Ecto neural progenitor cell (in vitro differentiated cells): ENCODE data around the gene AQP2.

Experiments used
- DNase-seq: peaks from one replicate; pipeline ENCODE4 v3.0.0-alpha.2; 2018; ENCODE audit warnings: low spot score

AQP2 gene

DNA sequence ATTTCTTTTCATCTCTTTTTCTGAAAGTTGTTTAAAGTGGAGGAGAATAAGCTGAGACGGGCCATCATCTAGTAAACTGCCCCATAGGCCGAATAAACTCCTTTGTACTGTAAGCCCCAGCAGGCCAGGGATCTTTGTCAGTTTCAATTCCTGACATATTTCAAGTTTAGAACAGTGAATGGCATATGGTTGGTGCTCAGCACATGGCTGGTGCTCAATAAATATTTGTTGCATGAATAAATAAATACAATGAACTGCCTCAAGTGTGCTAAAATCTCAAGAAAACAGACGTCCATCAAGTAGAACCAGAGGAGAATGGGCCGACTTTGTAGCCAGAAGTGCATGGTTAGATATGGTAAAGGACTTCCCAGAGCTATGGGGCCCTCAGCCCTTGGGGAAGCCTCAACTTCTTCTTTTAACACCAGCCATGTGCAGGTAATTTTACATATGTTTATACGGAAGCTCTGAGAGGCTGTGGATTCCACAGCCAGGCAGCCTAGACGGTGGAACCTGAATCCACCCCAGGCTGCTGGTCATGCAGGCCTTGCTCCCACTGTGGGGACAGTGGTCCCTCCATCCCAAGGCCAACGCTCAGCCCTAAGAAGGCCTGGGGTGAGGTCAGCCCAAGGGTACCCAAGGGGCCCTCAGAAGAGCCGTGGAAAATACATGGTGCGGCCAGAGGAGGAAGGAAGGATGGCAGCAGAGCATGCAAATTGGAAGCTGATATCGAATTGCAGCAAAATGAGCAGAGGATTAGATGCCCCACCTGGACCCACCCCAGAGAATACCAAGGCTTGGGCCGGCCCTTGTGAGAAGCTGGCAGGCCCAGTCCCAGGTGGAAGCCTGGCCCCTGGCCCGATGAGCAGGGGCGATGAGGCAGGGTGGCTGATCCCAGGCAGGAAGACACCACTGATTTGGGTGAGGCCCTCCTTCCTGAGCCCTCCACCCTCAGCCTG, 8.7 kb upstream of the AQP2 start:
- no peak for DNase-seq

DNA sequence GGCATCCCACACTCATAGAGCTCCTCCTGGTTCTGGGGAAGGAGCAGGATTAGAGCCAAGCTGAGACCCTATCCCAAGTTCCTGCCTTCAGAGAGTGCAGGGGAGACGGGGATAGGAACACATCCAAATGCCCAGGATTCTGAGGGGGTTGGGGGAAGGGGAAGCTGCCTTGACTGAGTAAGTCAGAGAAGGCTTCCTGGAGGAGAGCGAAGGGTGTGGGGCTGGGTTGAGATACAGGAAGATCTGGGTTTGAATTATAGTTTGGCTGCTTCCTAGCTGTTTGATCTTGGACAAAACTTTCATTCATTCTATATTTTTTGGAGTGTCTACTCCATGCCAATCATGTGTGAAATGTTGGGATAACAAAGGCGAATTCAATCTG, 8.0 kb upstream of the AQP2 start:
- no peak for DNase-seq

DNA sequence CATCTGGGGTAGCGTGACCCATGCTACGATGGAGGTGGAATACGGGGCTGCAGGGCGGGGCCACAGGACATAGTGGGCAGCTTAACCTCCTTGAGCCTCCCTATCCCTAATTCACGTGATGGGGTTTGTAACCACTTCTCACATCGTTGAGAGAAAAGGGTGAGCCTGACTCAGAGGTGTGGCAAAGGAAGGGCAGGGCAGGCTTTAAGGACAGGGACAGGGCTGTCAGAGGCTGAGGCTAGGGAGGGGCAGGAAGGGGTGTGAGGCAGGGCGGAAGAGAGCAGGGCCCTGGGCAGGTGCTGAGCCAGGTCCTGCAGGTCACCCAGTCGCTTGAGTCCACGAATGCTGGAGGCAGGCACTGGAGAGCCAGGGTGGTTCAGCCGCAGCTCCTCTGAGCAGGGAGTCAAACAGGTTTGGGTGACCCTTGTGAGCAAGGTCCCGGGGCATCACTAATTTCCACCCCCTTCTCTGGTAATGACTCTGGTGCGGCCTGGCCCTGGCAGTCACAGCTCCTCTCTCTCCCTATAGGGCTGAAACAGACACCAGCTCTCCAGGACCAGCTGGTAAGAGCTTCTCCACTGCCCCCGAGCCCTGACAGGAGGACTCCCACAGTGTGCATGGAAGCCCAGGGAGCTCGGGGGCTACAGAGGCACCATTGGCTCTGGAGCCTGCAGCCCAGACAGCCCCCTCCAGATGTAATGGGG, 7.5 kb upstream of the AQP2 start:
- DNase-seq: no peak

DNA sequence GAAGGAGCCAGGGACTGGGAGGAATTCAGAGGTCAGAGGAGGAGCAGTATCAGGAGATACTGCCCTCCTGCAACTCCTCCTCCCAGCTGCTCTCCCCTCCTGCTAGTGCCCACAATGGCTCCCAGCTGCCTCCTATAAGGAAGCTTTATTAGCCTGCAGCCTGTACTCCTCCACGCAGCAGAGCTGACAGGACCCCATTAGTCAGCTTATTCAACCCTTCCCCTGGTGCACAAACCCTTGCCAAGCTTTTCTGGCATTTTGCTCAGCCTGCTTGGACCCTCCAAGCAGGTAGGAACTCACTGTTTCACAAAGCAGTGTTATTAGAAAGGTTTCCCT, 6.9 kb upstream of the AQP2 start:
- no peak for DNase-seq

DNA sequence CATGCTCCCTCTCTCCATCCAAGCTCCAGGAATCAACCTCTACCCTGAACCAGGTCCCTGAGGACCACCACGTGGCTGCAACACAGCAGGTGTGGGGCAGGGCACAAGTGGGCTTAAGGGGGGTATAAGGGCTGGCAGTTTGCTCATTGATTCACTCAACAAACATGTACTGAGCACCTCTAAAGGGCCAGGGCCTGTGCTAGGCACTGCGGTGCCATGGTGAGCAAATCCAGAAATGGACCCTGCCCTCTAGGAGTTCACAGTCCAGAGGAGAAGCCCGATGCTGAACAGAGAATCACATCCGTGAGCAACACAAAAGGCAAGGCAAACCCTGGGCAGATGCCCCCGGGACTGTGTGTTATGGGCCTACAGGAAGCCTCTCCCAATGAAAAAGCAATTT, 6.5 kb upstream of the AQP2 start:
- DNase-seq: no peak

DNA sequence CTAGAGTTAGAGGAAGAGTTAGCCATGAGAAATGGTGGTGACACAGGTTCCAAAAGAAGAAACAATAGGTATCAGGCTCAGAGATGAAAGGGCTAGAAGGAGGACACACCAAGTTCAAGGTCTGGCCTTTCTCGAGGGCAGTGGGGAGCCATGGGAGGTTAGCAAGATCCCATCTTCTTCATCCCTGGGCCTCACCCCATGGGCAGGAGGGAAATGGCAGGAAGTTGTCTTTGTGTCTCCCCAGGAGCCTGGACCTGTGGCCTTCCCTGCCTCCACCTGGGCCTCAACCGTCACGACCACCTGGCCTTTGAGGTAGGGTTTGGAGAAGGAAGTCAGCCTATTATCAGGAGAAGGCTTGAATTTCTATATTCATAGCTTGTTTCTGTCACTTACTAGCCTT, 5.8 kb upstream of the AQP2 start:
- no peak for DNase-seq

DNA sequence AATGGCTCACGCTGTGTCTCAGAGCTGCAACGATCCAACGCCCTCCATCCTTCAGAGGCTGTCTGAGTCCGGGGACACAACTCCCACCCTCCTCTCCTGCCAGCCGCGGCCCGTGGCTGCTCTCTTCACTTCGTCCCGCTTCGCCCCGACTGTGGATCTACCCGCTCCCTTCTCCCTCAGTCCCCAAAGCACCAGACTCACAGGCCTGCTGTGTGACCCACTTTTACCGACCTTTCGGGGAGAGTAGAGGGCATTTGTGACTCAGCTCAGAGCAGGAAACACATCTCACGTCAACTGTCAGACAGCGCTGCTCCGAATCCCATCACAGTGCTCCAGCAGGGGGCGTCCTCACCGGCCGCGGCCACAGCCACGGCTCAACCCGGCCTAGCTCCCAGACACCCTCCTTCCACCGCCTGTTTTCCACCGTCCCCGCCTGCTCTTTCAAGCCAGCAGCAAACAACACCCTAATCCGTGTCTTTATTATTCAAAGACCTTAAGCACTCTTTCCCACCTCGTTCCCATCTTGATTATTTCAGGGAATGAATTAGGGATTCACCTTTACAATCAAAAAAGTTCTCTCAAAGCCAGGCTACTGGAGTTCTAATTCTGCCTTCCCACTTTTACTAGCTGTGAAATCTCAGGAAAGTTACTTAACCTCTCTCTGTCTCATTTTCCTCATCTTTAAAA, 5.0 kb upstream of the AQP2 start:
- DNase-seq: peak; percentile 95

DNA sequence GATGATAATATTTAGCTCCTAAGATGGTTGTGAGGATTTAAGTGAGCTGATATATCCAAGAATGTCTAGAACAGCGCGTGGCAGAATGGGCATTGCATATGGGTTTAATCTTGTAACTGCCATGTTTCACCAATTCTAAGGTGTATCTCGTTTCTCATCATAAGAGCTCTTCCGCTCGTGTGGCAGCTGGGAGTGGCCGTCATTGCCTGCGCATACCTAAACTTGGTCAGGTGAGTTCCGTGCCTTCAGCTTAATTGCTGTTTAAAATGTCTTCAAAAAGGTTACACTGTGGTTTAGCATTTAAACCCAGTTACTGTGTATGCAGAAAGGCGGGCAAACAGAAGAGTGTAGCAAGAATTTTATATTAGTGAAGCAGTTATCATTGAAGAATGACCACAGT, 4.5 kb upstream of the AQP2 start:
- no peak for DNase-seq

DNA sequence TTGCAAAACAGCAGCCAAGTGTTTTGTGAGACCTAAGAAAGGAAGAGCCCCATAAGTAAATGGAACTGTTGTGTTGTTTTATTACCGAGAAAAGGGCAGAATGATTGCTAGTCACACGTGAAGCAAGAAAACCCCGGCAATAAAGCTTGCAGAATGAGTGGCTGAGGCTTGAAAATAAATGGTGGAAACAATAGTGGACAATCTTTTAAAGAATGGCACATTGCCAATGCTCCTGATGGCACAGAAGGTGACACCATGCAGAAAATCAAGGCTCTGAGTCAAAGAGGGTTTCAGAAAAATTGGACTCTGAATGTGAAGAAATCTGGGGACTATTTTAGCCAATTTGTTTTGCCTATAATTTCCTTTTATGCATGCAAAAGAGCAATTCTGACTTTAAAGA, 4.0 kb upstream of the AQP2 start:
- DNase-seq: no peak

DNA sequence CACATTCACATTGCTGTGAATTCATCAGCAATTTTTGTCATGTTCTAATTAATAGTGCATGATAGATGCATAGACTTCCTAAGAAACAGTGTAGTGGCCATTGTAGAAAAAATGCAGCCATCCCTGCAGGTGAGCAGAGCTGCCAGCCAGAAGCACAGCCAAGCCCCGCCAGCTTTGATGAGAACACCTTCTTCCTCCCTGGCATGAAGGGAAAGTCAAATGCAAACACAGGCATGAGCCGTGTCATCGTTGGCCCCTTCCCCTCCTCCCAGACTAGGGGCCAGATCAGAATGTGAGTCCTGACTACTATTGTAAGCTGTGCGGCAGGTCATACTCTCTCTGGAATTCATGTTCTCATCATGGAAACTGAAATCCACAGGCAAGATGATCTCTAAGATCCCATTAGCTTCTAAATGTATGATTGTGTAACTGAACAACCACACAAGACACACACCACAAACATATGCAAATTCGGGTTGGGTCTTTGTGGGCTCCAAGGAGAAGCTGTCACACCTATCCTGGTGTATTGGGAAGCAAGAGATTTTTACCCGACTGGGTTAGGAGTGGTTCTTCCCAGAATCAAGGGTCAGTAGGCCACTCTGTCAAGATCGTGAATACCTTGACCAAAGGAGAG, 2.8 kb upstream of the AQP2 start:
- DNase-seq: no peak

DNA sequence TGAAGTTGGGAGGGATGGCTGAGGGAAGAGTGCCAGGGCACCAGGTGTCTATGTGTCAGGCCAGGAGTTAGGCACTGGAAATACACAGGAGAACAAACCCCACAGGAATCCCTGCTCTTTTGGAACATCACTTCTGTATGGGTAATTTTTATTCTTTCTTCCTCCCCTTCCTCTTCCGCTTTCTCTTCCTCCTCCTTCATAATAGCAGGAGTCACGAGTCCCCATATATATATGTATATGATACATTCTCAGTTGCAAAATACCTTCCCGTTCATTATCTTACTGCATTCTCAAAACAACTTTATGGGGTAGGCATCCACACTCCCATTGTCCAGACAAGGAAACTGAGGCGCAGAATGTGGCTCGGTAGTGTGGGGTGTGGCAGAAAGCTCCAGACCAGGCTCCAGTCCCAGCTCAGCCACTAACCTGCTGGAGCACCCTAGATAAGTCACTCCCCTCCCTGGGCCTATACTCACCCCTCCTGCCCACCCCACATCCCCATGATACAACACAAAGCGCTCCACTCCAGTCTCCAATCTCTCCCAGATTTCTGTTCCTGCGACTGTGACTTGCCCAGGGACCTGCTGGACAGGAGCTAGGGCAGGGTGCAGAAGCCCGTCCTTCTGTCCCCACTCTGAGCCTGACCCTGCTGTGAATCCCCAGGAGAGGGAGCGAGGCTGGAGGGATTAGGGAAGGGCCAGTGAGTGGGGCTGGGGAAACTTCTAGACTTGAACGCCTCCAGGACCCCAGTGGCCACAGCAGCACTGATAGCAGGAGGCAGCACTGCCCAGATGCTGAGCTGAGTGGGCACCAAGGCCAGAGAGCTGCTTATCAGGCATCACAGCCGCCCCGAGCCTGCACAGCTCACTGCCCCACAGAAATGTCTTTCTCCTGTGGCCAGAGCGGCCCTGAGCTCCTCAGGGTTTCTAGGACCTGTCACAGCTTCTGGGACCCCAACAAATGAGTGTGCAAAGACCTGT, 1.4 kb upstream of the AQP2 start:
- DNase-seq: no peak

DNA sequence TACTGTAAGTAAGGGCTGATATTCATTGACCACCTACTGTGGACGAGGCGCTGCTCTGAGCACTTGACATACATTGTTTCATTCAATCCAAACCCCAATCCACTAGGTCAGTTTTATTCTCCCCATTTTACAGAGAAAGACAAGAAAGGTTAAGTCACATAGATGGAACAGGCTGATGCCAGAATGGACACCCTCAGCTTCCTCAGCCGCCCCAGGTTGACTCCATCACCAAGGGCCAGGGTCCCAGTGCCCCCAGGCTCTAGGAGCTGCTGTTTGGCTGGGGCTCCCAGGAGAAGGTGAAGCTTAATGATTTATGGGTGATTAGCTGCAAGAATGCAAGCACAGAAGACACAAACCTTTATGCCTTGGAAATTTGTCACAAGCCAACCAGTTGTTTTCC, 671 bp upstream of the AQP2 start:
- no peak for DNase-seq

DNA sequence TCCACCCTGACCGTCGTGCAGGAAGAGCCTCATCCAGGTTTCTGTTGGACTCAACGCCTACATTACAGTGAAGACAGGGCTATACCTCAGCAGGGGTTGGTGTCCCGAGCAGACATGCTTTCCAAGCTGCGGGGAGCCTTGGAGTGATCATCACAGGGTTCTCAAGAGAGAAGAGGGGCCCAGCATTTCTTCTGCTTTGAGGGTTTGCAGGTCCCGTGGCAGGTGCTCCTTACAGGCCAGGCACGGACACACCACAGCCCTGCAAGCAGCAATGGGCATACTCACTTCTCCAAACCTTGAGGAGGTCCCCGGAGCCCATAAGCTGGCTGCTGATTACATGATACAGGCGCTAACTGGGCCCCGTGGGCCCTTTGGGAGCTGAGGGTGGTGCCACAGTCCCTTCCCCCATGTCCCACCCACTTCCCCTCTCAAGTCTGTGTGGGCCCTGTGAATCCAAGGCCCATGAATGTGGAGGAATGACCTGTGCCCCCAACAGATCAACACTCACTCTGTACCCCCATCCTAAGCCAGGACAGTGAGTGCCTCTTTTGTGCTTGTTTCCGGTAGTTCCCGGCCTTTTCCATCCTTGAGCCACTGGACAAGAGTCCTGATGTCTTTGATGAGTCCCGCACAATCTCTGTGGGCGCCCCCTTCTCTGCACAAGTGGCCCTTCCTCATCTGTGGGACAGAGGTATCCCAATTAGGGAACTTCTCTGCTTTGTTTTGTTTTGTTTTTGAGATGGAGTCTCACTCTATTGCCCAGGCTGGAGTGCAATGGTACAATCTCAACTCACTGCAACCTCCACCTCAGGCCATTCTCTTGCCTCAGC, 1.1 kb downstream of the AQP2 start:
- DNase-seq: no peak

DNA sequence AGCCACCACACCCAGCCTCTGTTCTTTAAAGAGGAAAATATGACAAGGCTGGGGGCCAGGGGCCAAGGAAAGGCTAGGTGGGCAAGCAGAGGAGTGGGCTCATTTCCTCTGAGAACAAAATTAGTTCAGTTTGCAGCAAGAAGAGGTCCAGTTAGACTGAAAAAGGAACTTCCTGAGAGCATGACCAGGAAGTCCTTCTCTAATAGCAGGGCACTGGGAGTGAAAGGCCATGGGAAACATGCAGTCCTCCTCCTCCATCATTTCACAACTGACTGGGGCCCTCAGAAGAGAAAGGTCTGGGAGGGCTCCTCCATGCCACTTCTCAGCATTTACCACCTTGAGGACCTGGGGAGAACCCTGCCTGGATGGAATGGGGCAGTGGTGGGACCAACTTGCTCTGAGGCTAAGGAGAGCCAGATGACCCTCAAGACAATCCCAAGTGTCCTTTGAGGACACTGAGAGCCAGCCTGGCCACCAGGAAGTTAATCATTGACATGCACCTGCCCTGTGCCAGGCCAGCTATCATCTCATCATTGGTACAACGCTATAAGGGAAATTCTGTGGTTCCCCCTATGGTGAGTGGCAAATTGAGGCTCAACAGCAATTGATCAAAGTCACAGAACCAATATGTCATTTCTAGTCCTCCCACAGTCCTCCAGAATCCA, 2.0 kb downstream of the AQP2 start:
- DNase-seq: no peak

DNA sequence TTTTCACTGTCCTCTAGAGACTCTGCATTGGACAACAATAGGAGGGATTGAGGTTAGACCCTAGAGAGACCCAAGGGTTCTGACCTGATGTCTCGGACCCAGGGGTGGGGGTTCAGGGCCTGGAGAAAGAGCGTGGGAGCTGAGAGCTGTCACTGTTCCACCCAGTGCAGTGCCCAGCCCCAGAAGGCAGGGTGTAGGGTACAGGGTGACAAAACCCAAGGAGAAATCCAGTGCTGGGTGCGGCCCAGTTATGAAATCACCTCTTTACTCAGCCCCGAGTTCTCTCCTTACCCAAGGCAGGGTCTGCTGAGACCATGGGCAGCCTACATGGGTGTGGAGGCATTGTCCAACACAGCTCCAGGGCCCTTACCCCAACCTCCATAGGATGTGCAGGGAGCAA, 2.6 kb downstream of the AQP2 start:
- DNase-seq: no peak

DNA sequence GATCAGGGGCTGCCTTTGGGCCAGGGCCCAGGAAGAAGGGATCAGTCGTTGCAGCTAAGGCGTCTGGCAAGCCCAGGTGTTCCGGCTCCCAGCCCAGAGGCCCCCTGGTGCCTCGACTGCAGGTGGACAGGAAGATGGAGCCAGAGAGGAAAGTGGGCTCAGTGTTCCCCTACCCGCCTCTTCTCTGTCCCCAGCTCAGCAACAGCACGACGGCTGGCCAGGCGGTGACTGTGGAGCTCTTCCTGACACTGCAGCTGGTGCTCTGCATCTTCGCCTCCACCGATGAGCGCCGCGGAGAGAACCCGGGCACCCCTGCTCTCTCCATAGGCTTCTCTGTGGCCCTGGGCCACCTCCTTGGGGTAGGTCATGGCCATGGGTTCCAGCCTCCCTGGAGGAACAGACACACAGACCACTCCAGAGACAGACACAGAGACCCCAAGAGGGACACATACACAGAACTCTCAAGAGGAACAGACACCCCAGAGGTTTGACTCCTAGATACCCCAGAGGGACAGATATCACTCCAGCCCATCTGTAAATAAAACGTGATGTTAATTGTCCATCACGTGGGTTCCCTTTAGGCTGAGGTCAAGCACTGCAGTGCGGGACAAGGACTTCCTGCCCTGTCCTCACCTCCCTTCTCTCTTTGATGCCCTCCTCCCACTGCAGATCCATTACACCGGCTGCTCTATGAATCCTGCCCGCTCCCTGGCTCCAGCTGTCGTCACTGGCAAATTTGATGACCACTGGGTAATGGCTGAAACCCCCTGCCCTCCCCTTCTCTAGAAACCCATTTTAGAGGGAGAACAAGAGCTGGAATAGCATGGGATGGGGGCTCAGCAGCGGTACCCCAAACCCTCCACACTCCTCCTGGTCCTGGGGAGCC, 3.7 kb downstream of the AQP2 start:
- DNase-seq: no peak

DNA sequence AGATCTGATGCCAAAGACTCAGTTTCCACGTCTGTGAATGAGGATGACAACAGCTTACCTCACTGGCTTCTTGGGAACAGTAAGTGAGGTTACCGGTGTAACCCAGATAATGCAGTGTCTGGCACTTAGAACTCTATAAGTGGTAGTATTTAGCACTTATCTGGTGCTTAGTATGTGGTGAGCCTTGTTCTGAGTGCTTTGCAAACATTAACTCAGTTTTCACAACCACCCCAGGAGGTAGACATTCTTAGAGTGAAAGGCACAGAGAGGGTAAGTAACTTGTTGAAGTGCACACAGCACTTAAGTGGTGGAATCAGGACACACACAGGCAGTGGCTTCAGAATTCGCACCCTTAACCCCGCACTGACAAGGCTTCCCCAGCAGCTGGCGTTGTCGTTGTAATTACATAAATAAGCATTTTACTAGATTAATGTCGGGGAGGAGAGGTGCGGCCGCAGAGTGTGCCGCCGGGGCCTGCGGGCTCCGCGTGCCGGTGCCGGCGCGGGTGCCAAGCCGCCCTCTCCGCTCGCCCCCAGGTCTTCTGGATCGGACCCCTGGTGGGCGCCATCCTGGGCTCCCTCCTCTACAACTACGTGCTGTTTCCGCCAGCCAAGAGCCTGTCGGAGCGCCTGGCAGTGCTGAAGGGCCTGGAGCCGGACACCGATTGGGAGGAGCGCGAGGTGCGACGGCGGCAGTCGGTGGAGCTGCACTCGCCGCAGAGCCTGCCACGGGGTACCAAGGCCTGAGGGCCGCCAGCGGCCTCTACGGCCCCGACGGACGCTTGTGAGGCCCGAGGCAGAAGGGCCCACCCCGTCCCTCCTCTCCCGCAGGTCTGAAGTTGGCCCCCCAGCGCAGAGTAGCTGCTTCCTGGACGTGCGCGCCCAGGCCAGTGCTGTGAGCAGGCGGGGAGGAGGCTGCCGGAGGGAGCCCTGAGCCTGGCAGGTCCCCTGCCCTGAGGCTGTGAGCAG, 4.6 kb downstream of the AQP2 start:
- DNase-seq: no peak
